ENCODE data around the gene DUSP8. TPM values are rescaled to one million over a fixed set of nuclear protein-coding genes. Genes with fewer than 3 reads are reported as not detected.

Gene DUSP8
- total RNA-seq, 1 experiment from 2014 or later: 10.2 TPM

GRCh38 chr11:1534682-1535081, 37.4 kb downstream of the DUSP8 start:
- H3K9ac ChIP-seq (ENCODE audit: low read length): no peak overlapping the region
- H3K36me3 ChIP-seq (ENCODE audit: control insufficient read depth in 1 of 2, insufficient read depth in 2 of 2, low read length in 2 of 2): no peaks in the 10 kb centered on the region
- H3K4me2 ChIP-seq (ENCODE audit: low read length): no peak overlapping the region
- H3K27ac ChIP-seq (ENCODE audit: low read depth, low read length): no peak overlapping the region
- H3K27me3 ChIP-seq (ENCODE audit: insufficient read depth, low read length): no peaks in the 10 kb centered on the region
- no peaks in the 10 kb centered on the region for H4K20me1 ChIP-seq (ENCODE audit: insufficient read depth)
- no TSS peak for BruUV-seq (replicated peaks)
- no peak overlapping the region for H3K4me3 ChIP-seq (replicated peaks in 1 of 2; ENCODE audit: low read depth in 1 of 2, low read length in 2 of 2)
- TF ChIP-seq CTCF (IDR thresholded peaks at IDR 0.05 in 2 of 3, conservative IDR thresholded peaks at IDR 0.05 in 1 of 3; ENCODE audit: borderline replicate concordance in 1 of 3, insufficient read depth in 1 of 3, low read depth in 2 of 3, low read length in 2 of 3) (no peak), ELF1 (IDR thresholded peaks at IDR 0.05; ENCODE audit: borderline replicate concordance, low read depth) (no peak), FOSL1 (IDR thresholded peaks at IDR 0.05; ENCODE audit: low read depth) (no peak), ZBTB33 (IDR thresholded peaks at IDR 0.05; ENCODE audit: extremely low read depth, insufficient replicate concordance, low read length) (no peak), TCF7L2 (IDR thresholded peaks at IDR 0.05; ENCODE audit: borderline replicate concordance, extremely low read depth, insufficient read depth, insufficient read length) (no peak), EZH2 (IDR thresholded peaks at IDR 0.05) (no peak), SRF (IDR thresholded peaks at IDR 0.05; ENCODE audit: low read depth) (no peak), ZFX (IDR thresholded peaks at IDR 0.05) (no peak), EGR1 (IDR thresholded peaks at IDR 0.05; ENCODE audit: low read depth) (no peak)
- no peak for DNase-seq (ENCODE audit: low read depth, low spot score)
- H2AFZ ChIP-seq (ENCODE audit: low read depth, low read length, poor library complexity, severe bottlenecking): no peak overlapping the region
- POLR2A ChIA-PET: no interaction called here
- H3K9me3 ChIP-seq (ENCODE audit: control insufficient read depth in 1 of 2, insufficient read depth in 1 of 2, low read depth in 1 of 2, low read length in 2 of 2): no peaks in the 10 kb centered on the region
- no peaks in the 10 kb centered on the region for H3K9me2 ChIP-seq (ENCODE audit: insufficient read depth)
- H3K4me1 ChIP-seq (ENCODE audit: control insufficient read depth in 1 of 2, insufficient read depth in 2 of 2, low read length in 2 of 2): peaks cover 4 to 15% of the 10 kb centered on the region in 2 experiments; a peak in 2 of 4 replicates
- ATAC-seq: no peak
- CTCF ChIA-PET: no interaction called here
- intact Hi-C loops (cut with micrococcal nuclease): no loop called here
- peaks cover 52% of the 10 kb centered on the region; the same call in 1 of the 2 replicates for H3K79me2 ChIP-seq (ENCODE audit: insufficient read depth, low read length)
- RAD21 ChIA-PET (ENCODE audit: low non-redundant PET in 1 of 2, low total read pairs in 2 of 2, uncharacterized antibody in 2 of 2, unreplicated experiment in 2 of 2): no interaction called here

All from HCT116 (cell line).